Peyer's patch (tissue), 4 donors: ENCODE results near the gene OR51G2. TPM values are rescaled to one million over a fixed set of nuclear protein-coding genes. Genes with fewer than 3 reads are reported as not detected.
"Not testable (repeated sequence)": the region's sequence is repeated elsewhere in the genome, so short reads cannot be mapped to it uniquely, and the experiment has no call there.

Source experiments
- DNase-seq, 3 donors: peaks; one replicate each; pipeline ENCODE4 v3.0.0-alpha.2; 2017 to 2019
- H3K27ac ChIP-seq, 4 donors: fragments of 200-600 bp; sonication (generic); one replicate each; pipeline ENCODE4 v1.5.1; 2016 to 2019
- H3K27me3 ChIP-seq, 2 donors: fragments of 200-600 bp; sonication (generic); one replicate each; pipeline ENCODE4 v1.5.1; 2019
- H3K36me3 ChIP-seq, 3 donors: fragments of 200-600 bp; sonication (generic); one replicate each; pipeline ENCODE4 v1.5.1; 2016 to 2019
- H3K4me1 ChIP-seq, 4 donors: fragments of 200-600 bp; sonication (generic); one replicate each; pipeline ENCODE4 v1.5.1; 2016 to 2019
- H3K4me3 ChIP-seq, 4 donors: fragments of 200-600 bp; sonication (generic); 1 replicate in 3 of 4; 2 replicates in 1 of 4; pipeline ENCODE4 v1.5.1; 2016 to 2019; ENCODE audit warnings: mild to moderate bottlenecking in 1 of 4
- H3K9me3 ChIP-seq, 4 donors: fragments of 200-600 bp; sonication (generic); one replicate each; pipeline ENCODE4 v1.5.1; 2016 to 2019; ENCODE audit warnings: mild to moderate bottlenecking in 1 of 4
- POLR2A ChIP-seq, 2 donors: fragments of 450-650 bp; IDR thresholded peaks; one replicate each; pipeline ENCODE4 v1.5.1; 2017; ENCODE audit warnings: antibody characterized with exemption in 2 of 2, mild to moderate bottlenecking in 2 of 2, moderate library complexity in 2 of 2
- total RNA-seq, 4 donors: library from RNA; depleted of rRNA; stranded (reverse); fragments of >200 nt; gene quantifications; one replicate each; pipeline ENCODE4 v1.1.0, GENCODE V29; 2016
- TF ChIP-seq, protein P1 (sequence below), 6 experiments: fragments of 450-650 bp in 4 of 6; fragments of 200-600 bp in 2 of 6; sonication (generic) in 1 of 6; IDR thresholded peaks; one replicate each; pipeline ENCODE4 v1.5.1; 2017 to 2019; ENCODE audit warnings: antibody characterized with exemption in 6 of 6, mild to moderate bottlenecking in 3 of 6, moderate library complexity in 1 of 6

OR51G2 gene
- not detected for total RNA-seq

- TF ChIP-seq, protein P1, sequence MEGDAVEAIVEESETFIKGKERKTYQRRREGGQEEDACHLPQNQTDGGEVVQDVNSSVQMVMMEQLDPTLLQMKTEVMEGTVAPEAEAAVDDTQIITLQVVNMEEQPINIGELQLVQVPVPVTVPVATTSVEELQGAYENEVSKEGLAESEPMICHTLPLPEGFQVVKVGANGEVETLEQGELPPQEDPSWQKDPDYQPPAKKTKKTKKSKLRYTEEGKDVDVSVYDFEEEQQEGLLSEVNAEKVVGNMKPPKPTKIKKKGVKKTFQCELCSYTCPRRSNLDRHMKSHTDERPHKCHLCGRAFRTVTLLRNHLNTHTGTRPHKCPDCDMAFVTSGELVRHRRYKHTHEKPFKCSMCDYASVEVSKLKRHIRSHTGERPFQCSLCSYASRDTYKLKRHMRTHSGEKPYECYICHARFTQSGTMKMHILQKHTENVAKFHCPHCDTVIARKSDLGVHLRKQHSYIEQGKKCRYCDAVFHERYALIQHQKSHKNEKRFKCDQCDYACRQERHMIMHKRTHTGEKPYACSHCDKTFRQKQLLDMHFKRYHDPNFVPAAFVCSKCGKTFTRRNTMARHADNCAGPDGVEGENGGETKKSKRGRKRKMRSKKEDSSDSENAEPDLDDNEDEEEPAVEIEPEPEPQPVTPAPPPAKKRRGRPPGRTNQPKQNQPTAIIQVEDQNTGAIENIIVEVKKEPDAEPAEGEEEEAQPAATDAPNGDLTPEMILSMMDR (IDR thresholded peaks at IDR 0.05) = no peak
- TF ChIP-seq POLR2A (IDR thresholded peaks at IDR 0.05) = no peak
- H3K27me3 ChIP-seq = no peaks in the 10 kb centered on the region
- DNase-seq = no peak
- no peak within 1 kb of the TSS for H3K4me3 ChIP-seq
- H3K4me1 ChIP-seq = no peaks in the 10 kb centered on the region
- H3K9me3 ChIP-seq = no peaks in the 10 kb centered on the region
- H3K36me3 ChIP-seq = no peaks in the 10 kb centered on the region
- no peak within 1 kb of the TSS for H3K27ac ChIP-seq
Measured at GRCh38 chr11:4919250-4919649, at the start of gene OR51G2. OR51G2 (minus strand) TSS chr11:4919350; CDS start chr11:4915663, 3,687 bp downstream.

DNA sequence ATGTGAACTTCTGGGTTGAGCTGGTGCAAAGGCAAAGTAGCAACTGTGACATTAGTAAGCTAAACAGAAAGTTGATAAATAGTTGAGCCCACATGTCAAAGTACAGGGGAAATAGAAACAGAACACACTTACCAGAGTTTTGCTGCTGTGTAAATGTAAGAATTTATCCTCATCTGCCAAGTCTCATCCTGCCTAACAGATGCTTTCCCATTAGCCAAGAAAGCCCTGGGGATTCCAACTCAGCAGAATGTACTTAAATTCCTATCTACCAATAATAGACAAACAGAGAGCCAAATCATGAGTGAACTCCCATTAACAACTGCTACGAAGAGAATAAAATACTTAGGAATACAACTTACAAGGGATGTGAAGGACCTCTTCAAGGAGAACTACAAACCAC, 43.7 kb upstream of the OR51G2 start:
- H3K27me3 ChIP-seq = no peaks in the 10 kb centered on the region
- no peak overlapping the region for H3K27ac ChIP-seq
- H3K4me1 ChIP-seq = no peaks in the 10 kb centered on the region
- no peaks in the 10 kb centered on the region for H3K36me3 ChIP-seq
- TF ChIP-seq, protein P1 (IDR thresholded peaks at IDR 0.05) = no peak
- TF ChIP-seq POLR2A (IDR thresholded peaks at IDR 0.05) = no peak
- H3K9me3 ChIP-seq = no peaks in the 10 kb centered on the region
- no peak for DNase-seq
- no peak overlapping the region for H3K4me3 ChIP-seq

DNA sequence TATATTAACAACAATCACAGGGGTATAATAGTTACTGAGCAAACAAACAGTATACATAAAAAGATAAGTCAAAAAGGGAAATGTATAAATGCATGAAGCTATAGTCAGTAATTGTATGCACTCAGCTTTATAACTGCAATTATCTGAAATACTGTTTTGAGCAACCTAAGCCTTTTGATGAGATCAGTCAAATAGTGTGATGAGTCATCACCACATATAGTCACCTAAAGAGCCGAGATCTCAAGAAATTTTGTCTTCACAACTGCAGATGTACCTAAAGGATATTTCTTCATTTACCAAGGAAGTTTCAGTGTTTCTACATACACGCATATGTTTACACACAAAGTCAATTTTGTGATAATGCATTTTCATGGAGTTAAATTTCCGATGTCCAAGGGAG, 41.7 kb upstream of the OR51G2 start:
- Histone ChIP-seq H3K36me3 (no peaks in the 10 kb centered on the region), H3K27ac (no peak overlapping the region), H3K27me3 (no peaks in the 10 kb centered on the region), H3K4me1 (no peaks in the 10 kb centered on the region), H3K4me3 (no peak overlapping the region), H3K9me3 (no peaks in the 10 kb centered on the region)
- no peak for TF ChIP-seq POLR2A (IDR thresholded peaks at IDR 0.05)
- TF ChIP-seq, protein P1 (IDR thresholded peaks at IDR 0.05) = no peak
- DNase-seq = no peak

DNA sequence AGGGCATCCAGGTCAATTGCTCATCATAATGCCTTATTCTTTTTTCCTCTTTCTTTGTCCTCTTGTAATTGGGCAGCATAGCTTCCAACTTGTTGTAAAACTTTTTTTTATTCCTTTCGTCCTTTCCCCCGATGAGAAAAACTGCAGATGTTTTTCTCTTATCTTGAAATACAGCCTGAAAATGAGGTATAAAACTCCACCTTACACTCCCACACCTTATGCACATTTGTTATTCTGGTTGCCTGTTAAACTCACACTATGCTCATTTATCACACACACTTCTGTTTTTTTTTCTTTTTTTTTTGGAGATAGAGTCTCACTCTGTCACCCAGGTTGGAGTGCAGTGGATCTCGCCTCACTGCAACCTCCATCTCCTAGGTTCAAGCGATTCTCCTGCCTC, 38.2 kb upstream of the OR51G2 start:
- H3K4me3 ChIP-seq = no peak overlapping the region
- H3K36me3 ChIP-seq = no peaks in the 10 kb centered on the region
- no peaks in the 10 kb centered on the region for H3K4me1 ChIP-seq
- H3K27me3 ChIP-seq = no peaks in the 10 kb centered on the region
- no peak for DNase-seq
- H3K9me3 ChIP-seq = no peaks in the 10 kb centered on the region
- no peak overlapping the region for H3K27ac ChIP-seq
- TF ChIP-seq, protein P1 (IDR thresholded peaks at IDR 0.05) = no peak
- TF ChIP-seq POLR2A (IDR thresholded peaks at IDR 0.05) = no peak

DNA sequence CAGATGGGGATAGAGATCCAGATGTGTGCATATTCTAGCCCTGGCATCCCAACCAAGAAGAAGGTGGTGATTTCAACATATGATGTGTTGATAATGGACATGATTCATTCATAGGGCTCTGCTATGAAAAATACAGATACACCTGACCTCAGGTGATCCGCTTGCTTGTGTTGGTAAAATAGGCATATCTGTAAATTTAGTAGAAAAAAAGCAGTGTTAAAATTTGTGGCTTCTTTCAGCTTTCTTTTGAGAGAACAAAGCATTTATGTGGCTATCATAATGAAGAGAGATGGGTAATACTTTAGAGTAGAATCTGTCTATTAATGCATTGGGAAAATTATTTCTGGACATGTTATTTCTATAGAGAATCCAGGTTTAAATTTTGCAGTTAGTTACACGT, 36.5 kb upstream of the OR51G2 start, which contains the start of gene OR51A2:
OR51A2 (minus strand) TSS at position 101 of the 400 bp plus-strand sequence; CDS start at position 101, 0 bp downstream.
- H3K9me3 ChIP-seq, DNase-seq, H3K27me3 ChIP-seq, H3K4me1 ChIP-seq, H3K27ac ChIP-seq, H3K4me3 ChIP-seq, H3K36me3 ChIP-seq: not testable (repeated sequence)

DNA sequence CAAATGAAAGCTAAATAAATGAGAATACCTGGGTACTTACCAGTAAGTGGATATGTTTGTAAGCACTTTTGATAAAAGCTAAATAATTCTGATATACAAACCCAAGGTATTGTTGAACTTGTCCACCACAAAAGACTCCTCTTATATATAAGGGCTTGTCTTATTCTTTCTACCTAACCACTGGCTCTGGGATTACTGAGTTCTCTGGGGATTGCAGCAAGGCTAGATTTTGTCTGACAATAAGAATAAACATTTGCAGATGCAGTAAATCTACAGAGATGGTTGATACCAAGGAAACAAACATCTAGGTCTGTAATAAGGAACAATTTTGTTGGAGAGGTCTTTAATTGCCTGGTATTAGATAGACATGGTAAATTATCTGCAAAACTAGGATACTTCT, 28.4 kb upstream of the OR51G2 start, which contains the start of gene OR51A4:
OR51A4 (minus strand) TSS at position 101 of the 400 bp plus-strand sequence. CDS start 505 bp downstream, outside the sequence.
- no peaks in the 10 kb centered on the region for H3K9me3 ChIP-seq
- H3K4me3 ChIP-seq = no peak within 1 kb of the TSS
- no peaks in the 10 kb centered on the region for H3K36me3 ChIP-seq
- H3K27me3 ChIP-seq = no peaks in the 10 kb centered on the region
- DNase-seq = no peak
- H3K4me1 ChIP-seq = no peaks in the 10 kb centered on the region
- no peak within 1 kb of the TSS for H3K27ac ChIP-seq
- TF ChIP-seq, protein P1 (IDR thresholded peaks at IDR 0.05) = no peak
- TF ChIP-seq POLR2A (IDR thresholded peaks at IDR 0.05) = no peak
